Body of pancreas (tissue), 4 donors: Measurements from ENCODE around the gene TSC1. TPM values are rescaled to one million over a fixed set of nuclear protein-coding genes. Genes with fewer than 3 reads are reported as not detected.

ENCODE experiments used
- ATAC-seq: fragments of 150-250 bp; one replicate; pipeline ENCODE4 v1.9.1; 2016
- DNase-seq, 4 donors: peaks; one replicate each; pipeline ENCODE4 v3.0.0-alpha.2; 2019
- H3K27ac ChIP-seq, 4 donors: fragments of 200-600 bp; sonication (generic); 1 replicate in 3 of 4; 2 replicates in 1 of 4; pipeline versions ENCODE4 v1.5.1 to v1.6.1; 2016 to 2019; ENCODE audit warnings: mild to moderate bottlenecking in 1 of 4, mixed read lengths in 1 of 4, moderate library complexity in 1 of 4
- H3K27me3 ChIP-seq, 2 donors: fragments of 200-600 bp; sonication (generic); one replicate each; pipeline ENCODE4 v1.6.0; 2016; ENCODE audit warnings: mild to moderate bottlenecking in 1 of 2
- H3K36me3 ChIP-seq, 2 donors: fragments of 200-600 bp; sonication (generic); replicated peaks in 1 of 2; 2 replicates each; pipeline ENCODE4 v1.5.1; 2016; ENCODE audit warnings: low read depth in 2 of 2; ENCODE audit not compliant: insufficient read depth in 1 of 2
- H3K4me1 ChIP-seq: fragments of 200-600 bp; sonication (generic); one replicate; pipeline ENCODE4 v1.6.0; 2016
- H3K4me3 ChIP-seq, 2 donors: fragments of 200-600 bp; sonication (generic); 1 replicate in 1 of 2; 2 replicates in 1 of 2; pipeline ENCODE4 v1.5.1; 2016 to 2019
- H3K9me3 ChIP-seq, 3 donors: fragments of 200-600 bp; sonication (generic); 1 replicate in 2 of 3; 2 replicates in 1 of 3; pipeline ENCODE4 v1.5.1; 2016
- CTCF ChIP-seq, 7 experiments: fragments of 450-650 bp in 4 of 7; fragments of 200-600 bp in 3 of 7; sonication (generic) in 3 of 7; IDR thresholded peaks; one replicate each; pipeline ENCODE4 v1.5.1; 2016 to 2019; ENCODE audit warnings: antibody characterized with exemption in 7 of 7
- POLR2A ChIP-seq, 3 donors: fragments of 450-650 bp; IDR thresholded peaks; one replicate each; pipeline ENCODE4 v1.6.1; 2016; ENCODE audit warnings: antibody characterized with exemption in 3 of 3, mild to moderate bottlenecking in 2 of 3
- WGBS, 2 donors: methylation state at CpG; one replicate each; pipeline ENCODE4 v1.1.5; 2017; 5-methylcytosine and 5-hydroxymethylcytosine counted together
- intact Hi-C: fragments of 100-400 bp; cut with DNase I; formaldehyde crosslinking; loops from one replicate; pipeline ENCODE4 v1.15.1; 2023
- total RNA-seq, 2 donors: library from RNA; depleted of rRNA; stranded (reverse); fragments of >200 nt; gene quantifications; one replicate each; pipeline ENCODE4 v1.1.0, GENCODE V29; 2016

The TSC1 gene
- total RNA-seq, 2 donors from 2014 or later = 44.1 to 47.1 TPM

GRCh38 chr9:132887181-132888120, 57.0 kb downstream of the TSC1 start:
- TF ChIP-seq CTCF (IDR thresholded peaks at IDR 0.05) (no peak), POLR2A (IDR thresholded peaks at IDR 0.05) (no peak)
- H3K27ac ChIP-seq = no peak overlapping the region
- no peaks in the 10 kb centered on the region for H3K4me1 ChIP-seq
- DNase-seq (no peak), ATAC-seq (no peak)
- no peaks in the 10 kb centered on the region for H3K9me3 ChIP-seq
- intact Hi-C loops = no loop called here
- H3K4me3 ChIP-seq = no peak overlapping the region
- 89 to 93% methylated on average over 13 to 18 of the region's 18 CpGs for WGBS, 2 donors
- no peaks in the 10 kb centered on the region for H3K27me3 ChIP-seq
- H3K36me3 ChIP-seq = no peaks in the 10 kb centered on the region

- H3K4me1 ChIP-seq = no peaks in the 10 kb centered on the region
- no peaks in the 10 kb centered on the region for H3K27me3 ChIP-seq
- no peaks in the 10 kb centered on the region for H3K9me3 ChIP-seq
- DNase-seq (no peak), ATAC-seq (no peak)
- no peaks in the 10 kb centered on the region for H3K36me3 ChIP-seq
- no peak overlapping the region for H3K4me3 ChIP-seq
- no peak overlapping the region for H3K27ac ChIP-seq
- intact Hi-C loops = no loop called here
- WGBS, 2 donors = 89 to 100% methylated on average over 6 of the region's 6 CpGs
- TF ChIP-seq POLR2A (IDR thresholded peaks at IDR 0.05) = no peak
- TF ChIP-seq CTCF (IDR thresholded peaks at IDR 0.05) = no peak
Measured at GRCh38 chr9:132886334-132886725, 58.1 kb downstream of the TSC1 start.

- TF ChIP-seq CTCF (IDR thresholded peaks at IDR 0.05) = no peak
- TF ChIP-seq POLR2A (IDR thresholded peaks at IDR 0.05) = no peak
- no peaks in the 10 kb centered on the region for H3K27me3 ChIP-seq
- H3K4me3 ChIP-seq = no peak overlapping the region
- WGBS, 2 donors = 55 to 60% methylated on average over 5 to 9 of the region's 9 CpGs
- no peaks in the 10 kb centered on the region for H3K36me3 ChIP-seq
- DNase-seq (no peak), ATAC-seq (no peak)
- no peak overlapping the region for H3K27ac ChIP-seq
- H3K4me1 ChIP-seq = no peaks in the 10 kb centered on the region
- intact Hi-C loops = no loop called here
- H3K9me3 ChIP-seq = no peaks in the 10 kb centered on the region
Measured at GRCh38 chr9:132885720-132886333, 58.6 kb downstream of the TSC1 start.

- TF ChIP-seq CTCF (IDR thresholded peaks at IDR 0.05) = no peak
- ATAC-seq = no peak
- WGBS, 2 donors = 86 to 90% methylated on average over 26 of the region's 27 CpGs
Measured at GRCh38 chr9:132883349-132884294, 60.8 kb downstream of the TSC1 start.

More at GRCh38 chr9:132883349-132884294, 60.8 kb downstream of the TSC1 start:
- Histone ChIP-seq H3K27ac (no peak overlapping the region), H3K4me1 (peaks cover 7% of the 10 kb centered on the region), H3K27me3 (no peaks in the 10 kb centered on the region), H3K9me3 (no peaks in the 10 kb centered on the region), H3K36me3 (no peaks in the 10 kb centered on the region), H3K4me3 (no peak overlapping the region)
- intact Hi-C loops = no loop called here
- DNase-seq = no peak
